Activated T-cell treated with anti-CD3 and anti-CD28 coated beads, Interleukin-2, amount 50 U/mL, for 4 hours (primary cell): ENCODE results near the gene XG. TPM values are rescaled to one million over a fixed set of nuclear protein-coding genes. Genes with fewer than 3 reads are reported as not detected.
"Not testable (repeated sequence)": the region's sequence is repeated elsewhere in the genome, so short reads cannot be mapped to it uniquely, and the experiment has no call there.

Experiments used
- ATAC-seq, 2 donors: fragments of 200-7000 bp; cut with Tn5 transposase; one replicate each; pipeline ENCODE4 v1.10.0; 2021
- DNase-seq: peaks from one replicate; pipeline ENCODE4 v3.0.0-alpha.2; 2020
- H3K27me3 Mint-ChIP-seq: one replicate; pipeline ENCODE4 v1.8.0; 2021; ENCODE audit warnings: low read depth, mixed read lengths
- H3K36me3 Mint-ChIP-seq: one replicate; pipeline ENCODE4 v1.8.0; 2022; ENCODE audit warnings: mixed read lengths; ENCODE audit not compliant: insufficient read depth
- H3K4me1 Mint-ChIP-seq: one replicate; pipeline ENCODE4 v1.8.0; 2021; ENCODE audit warnings: low read depth, mixed read lengths
- H3K4me3 Mint-ChIP-seq: one replicate; pipeline ENCODE4 v1.8.0; 2021; ENCODE audit warnings: mild to moderate bottlenecking, moderate library complexity, mixed read lengths
- H3K9me3 Mint-ChIP-seq: one replicate; pipeline ENCODE4 v1.8.0; 2021; ENCODE audit warnings: mixed read lengths
- total RNA-seq, 3 donors: library from RNA; stranded (reverse); gene quantifications; one replicate each; pipeline ENCODE4 v1.2.1, GENCODE V29; 2021

XG gene
- total RNA-seq, 3 donors from 2014 or later: not detected

GRCh38 chrX:2803486-2803885 lies 51.6 kb downstream of the XG start:
- H3K9me3 Mint-ChIP-seq, H3K36me3 Mint-ChIP-seq, ATAC-seq, H3K4me3 Mint-ChIP-seq, H3K27me3 Mint-ChIP-seq, DNase-seq, H3K4me1 Mint-ChIP-seq: not testable (repeated sequence)

DNA sequence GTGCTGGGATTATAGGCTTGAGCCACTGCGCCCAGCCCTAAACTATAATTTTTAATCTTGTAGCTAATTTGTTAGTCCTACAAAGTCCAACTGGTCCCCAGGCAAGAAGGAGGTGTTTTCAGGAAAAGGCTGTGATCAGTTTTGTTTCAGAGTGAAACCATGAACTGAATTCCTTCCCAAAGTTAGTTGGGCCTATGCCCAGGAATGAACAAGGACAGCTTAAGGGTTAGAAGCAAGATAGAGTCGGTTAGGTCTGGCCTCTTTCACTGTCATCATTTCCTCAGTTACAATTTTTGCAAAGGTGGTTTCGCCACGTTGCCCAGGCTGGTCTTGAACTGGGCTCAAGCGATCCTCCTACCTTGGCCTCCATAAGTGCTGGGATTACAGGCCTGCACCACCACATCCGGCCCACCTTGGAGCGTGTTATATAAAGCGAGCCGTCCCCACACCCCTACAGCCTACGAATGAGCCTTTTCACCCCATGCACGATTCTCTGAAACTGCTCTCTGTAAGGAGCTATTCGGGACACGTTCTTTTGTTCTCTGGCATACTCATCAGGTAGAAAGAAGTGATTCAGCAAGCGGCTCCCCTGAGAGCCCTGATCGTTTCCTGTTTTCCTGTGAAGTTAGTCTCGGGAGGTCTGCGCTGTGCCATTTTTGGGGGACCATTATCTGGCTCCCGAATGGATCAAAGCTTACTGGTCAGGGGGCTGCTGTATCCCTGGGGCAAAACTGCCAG lies 52.4 kb downstream of the XG start:
- H3K9me3 Mint-ChIP-seq, ATAC-seq, DNase-seq, H3K36me3 Mint-ChIP-seq, H3K27me3 Mint-ChIP-seq, H3K4me1 Mint-ChIP-seq, H3K4me3 Mint-ChIP-seq: not testable (repeated sequence)

- H3K36me3 Mint-ChIP-seq, H3K4me1 Mint-ChIP-seq, ATAC-seq, H3K9me3 Mint-ChIP-seq, DNase-seq, H3K27me3 Mint-ChIP-seq, H3K4me3 Mint-ChIP-seq: not testable (repeated sequence)
Observed at GRCh38 chrX:2804858-2805257, 53.0 kb downstream of the XG start.

- ATAC-seq: no peak
- H3K27me3 Mint-ChIP-seq: peaks cover 8% of the 10 kb centered on the region
- H3K9me3 Mint-ChIP-seq: no peaks in the 10 kb centered on the region
- no peak for DNase-seq
- H3K4me1 Mint-ChIP-seq: no peaks in the 10 kb centered on the region
- H3K36me3 Mint-ChIP-seq: no peaks in the 10 kb centered on the region
- H3K4me3 Mint-ChIP-seq: no peak overlapping the region
Observed at GRCh38 chrX:2811271-2811670, 59.4 kb downstream of the XG start.

- H3K27me3 Mint-ChIP-seq, H3K4me1 Mint-ChIP-seq, H3K36me3 Mint-ChIP-seq, H3K9me3 Mint-ChIP-seq: not testable (repeated sequence)
- peak; percentile 48 to 66 for ATAC-seq
- peak overlapping the region; percentile 47 for H3K4me3 Mint-ChIP-seq
- DNase-seq: peak; percentile 55
Observed at GRCh38 chrX:2812161-2812907, 60.5 kb downstream of the XG start.

DNA sequence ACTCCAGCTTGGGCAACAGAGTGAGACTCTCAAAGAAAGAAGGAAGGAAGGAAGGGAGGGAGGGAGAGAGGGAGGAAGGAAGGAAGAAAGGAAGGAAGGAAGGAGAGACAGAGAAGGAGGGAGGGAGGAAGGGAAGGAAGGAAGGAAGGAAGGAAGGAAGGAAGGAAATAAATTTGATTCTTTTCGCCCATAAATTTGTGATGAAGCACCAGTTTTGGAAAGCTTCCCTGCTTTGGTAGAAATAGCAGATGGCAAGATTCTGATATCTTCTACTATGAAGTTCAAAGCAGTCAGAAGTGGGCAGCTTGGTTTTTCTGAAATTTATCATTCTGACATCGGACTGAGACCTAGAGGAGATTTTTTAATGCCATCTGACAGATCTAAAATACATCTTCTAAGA lies 65.2 kb downstream of the XG start:
- no peaks in the 10 kb centered on the region for H3K36me3 Mint-ChIP-seq
- peaks cover 6% of the 10 kb centered on the region for H3K27me3 Mint-ChIP-seq
- ATAC-seq: no peak
- no peaks in the 10 kb centered on the region for H3K9me3 Mint-ChIP-seq
- DNase-seq: no peak
- peaks cover 2% of the 10 kb centered on the region for H3K4me1 Mint-ChIP-seq
- no peak overlapping the region for H3K4me3 Mint-ChIP-seq

- Mint-ChIP-seq H3K9me3 (no peaks in the 10 kb centered on the region), H3K36me3 (no peaks in the 10 kb centered on the region), H3K4me3 (no peak overlapping the region), H3K4me1 (peaks cover 2% of the 10 kb centered on the region), H3K27me3 (peaks cover 5% of the 10 kb centered on the region)
- ATAC-seq (no peak), DNase-seq (no peak)
Observed at GRCh38 chrX:2819345-2820135, 67.7 kb downstream of the XG start.

DNA sequence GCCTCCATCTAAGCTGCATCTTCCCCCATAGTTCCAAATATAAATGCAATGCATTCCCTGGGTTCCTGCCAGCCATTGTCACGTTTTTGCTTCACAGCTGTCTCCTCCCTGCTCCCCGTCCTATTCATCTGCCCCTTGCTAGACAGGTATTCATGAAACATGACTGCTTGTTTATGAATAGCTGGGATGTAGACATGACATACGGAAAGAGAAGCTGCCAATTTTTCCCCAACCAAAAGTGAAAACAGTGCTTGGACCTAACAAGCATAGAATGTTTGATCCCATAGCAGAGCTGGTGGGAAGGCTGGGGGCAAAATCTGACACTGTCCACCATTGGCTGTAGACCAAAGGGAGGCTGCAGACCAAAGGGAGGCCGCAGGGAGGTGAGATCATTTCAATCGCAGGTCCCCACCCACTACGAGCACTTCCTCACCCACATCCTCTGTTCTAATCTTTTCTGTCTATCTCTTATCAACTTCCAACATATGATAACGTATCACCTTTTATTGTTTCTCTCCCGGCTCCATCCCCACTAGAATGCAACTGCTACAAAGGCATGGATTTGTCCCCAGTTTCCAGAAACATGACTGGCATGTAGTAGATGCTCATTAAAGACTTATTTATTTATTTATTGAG lies 68.4 kb downstream of the XG start:
- no peaks in the 10 kb centered on the region for H3K36me3 Mint-ChIP-seq
- no peaks in the 10 kb centered on the region for H3K9me3 Mint-ChIP-seq
- DNase-seq: no peak
- H3K27me3 Mint-ChIP-seq: peaks cover 2% of the 10 kb centered on the region
- peaks cover 2% of the 10 kb centered on the region for H3K4me1 Mint-ChIP-seq
- no peak for ATAC-seq
- H3K4me3 Mint-ChIP-seq: no peak overlapping the region

GRCh38 chrX:2823795-2824386 lies 72.1 kb downstream of the XG start:
- H3K9me3 Mint-ChIP-seq: no peaks in the 10 kb centered on the region
- H3K4me1 Mint-ChIP-seq: peaks cover 2% of the 10 kb centered on the region
- H3K27me3 Mint-ChIP-seq: peaks cover 2% of the 10 kb centered on the region
- DNase-seq (no peak), ATAC-seq (no peak)
- H3K36me3 Mint-ChIP-seq: no peaks in the 10 kb centered on the region
- H3K4me3 Mint-ChIP-seq: no peak overlapping the region

- Mint-ChIP-seq H3K9me3 (no peaks in the 10 kb centered on the region), H3K36me3 (no peaks in the 10 kb centered on the region), H3K27me3 (peaks cover 2% of the 10 kb centered on the region), H3K4me1 (peaks cover 2% of the 10 kb centered on the region), H3K4me3 (no peak overlapping the region)
- ATAC-seq (no peak), DNase-seq (no peak)
Observed at GRCh38 chrX:2824886-2825285, 73.0 kb downstream of the XG start.

- Mint-ChIP-seq H3K36me3 (no peaks in the 10 kb centered on the region), H3K27me3 (peaks cover 20% of the 10 kb centered on the region), H3K4me3 (no peak within 1 kb of the TSS), H3K4me1 (no peaks in the 10 kb centered on the region), H3K9me3 (no peaks in the 10 kb centered on the region)
- DNase-seq: no peak
- ATAC-seq: no peak
Observed at GRCh38 chrX:2828344-2828958, 76.6 kb downstream of the XG start, which contains the start of gene GYG2. Gene GYG2, plus strand, starts transcription at chrX:2828930. Its CDS starts 1,259 bp downstream, at chrX:2830189.

- DNase-seq (no peak), ATAC-seq (peak; percentile 14 to 25)
- Mint-ChIP-seq H3K4me3 (no peak overlapping the region), H3K4me1 (no peaks in the 10 kb centered on the region), H3K27me3 (peaks cover 22% of the 10 kb centered on the region), H3K36me3 (no peaks in the 10 kb centered on the region), H3K9me3 (no peaks in the 10 kb centered on the region)
Observed at GRCh38 chrX:2828959-2829411, 77.1 kb downstream of the XG start.

DNA sequence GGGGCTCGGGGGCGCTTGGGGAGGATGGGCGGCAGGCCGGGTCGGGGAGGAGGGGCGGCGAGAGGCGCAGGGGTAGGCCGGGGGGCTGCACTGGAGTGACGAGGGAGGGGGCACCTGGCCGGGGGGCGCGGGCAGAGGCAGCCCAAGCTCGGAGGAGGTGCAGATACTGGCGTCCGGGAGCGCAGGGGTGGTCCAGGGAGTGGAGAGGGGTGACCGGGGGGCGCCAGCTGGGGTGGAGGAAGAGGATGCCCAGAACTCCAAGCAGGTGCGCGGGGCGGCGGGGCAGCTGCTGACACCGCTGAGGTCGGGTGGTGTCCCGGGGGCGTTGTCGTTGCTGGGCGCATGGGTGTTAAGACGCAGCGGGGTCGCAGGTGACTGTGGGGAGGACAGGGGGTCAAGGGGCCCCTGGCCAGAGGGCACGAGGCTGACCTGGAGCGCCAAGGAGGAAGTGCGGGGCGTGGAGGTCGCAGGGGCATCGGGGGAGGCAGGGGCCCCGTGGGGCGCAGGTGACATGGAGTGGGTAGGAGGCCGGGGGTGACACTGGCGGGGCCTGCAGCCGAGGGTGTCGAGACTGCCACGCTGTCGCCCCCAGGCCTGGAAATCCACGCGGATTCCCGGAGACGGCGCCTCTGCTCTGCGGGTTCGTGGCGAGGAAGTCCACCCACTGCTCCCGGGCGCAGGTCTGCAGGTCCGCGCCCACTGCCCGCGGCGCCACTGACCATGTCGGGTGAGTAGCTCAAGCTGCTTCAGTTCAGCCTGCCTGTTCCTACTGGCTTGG lies 77.8 kb downstream of the XG start:
- Mint-ChIP-seq H3K9me3 (no peaks in the 10 kb centered on the region), H3K4me1 (no peaks in the 10 kb centered on the region), H3K36me3 (no peaks in the 10 kb centered on the region), H3K27me3 (peaks cover 22% of the 10 kb centered on the region), H3K4me3 (no peak overlapping the region)
- ATAC-seq (no peak), DNase-seq (no peak)
